GM15510 (cell line): ENCODE measurements around the gene PRKCA.

Experiments
- POLR2A ChIP-seq: IDR thresholded peaks from 3 replicates; pipeline ENCODE4 v1.6.1; 2011; ENCODE audit warnings: borderline replicate concordance; ENCODE audit not compliant: insufficient read length; ENCODE audit errors: extremely low read depth

PRKCA gene

DNA sequence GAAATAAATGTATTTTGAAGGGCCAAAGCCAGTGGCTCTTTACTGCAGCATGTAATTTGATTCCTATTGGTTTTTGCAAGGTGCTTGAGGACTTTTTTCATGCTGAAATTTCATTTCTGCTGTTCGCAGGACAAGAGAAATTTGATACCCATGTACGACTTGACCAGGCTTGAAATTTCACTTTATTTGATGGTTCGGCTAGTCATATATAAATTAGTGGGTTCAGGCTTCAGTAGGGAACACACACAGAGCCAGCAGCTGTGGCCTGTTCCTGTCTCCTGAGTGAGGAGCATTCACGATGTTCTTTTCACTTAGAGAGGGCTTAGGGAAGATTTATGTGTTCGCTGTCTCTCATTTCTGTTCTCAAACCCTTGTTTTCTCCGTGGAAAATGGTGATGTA lies 274.1 kb downstream of the PRKCA start:
- TF ChIP-seq POLR2A = no peak

DNA sequence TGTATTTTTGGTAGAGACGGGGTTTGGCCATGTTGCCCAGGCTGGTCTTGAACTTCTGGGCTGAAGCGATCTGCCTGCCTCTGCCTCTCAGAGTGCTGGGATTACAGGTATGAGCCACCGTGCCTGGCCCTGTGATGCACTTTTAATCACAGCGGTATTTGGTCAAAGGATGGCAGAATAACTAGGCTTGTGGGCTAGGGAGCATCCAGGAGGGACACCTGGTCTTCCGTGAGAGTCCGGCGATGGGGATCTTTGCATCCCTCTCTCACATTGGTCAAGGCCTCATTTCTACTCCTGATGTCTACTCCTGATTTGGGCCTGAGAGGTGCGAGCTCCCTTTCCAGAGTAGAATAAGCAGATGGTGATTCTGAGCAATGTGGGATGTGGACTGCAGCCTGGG lies 274.6 kb downstream of the PRKCA start:
- no peak for TF ChIP-seq POLR2A

DNA sequence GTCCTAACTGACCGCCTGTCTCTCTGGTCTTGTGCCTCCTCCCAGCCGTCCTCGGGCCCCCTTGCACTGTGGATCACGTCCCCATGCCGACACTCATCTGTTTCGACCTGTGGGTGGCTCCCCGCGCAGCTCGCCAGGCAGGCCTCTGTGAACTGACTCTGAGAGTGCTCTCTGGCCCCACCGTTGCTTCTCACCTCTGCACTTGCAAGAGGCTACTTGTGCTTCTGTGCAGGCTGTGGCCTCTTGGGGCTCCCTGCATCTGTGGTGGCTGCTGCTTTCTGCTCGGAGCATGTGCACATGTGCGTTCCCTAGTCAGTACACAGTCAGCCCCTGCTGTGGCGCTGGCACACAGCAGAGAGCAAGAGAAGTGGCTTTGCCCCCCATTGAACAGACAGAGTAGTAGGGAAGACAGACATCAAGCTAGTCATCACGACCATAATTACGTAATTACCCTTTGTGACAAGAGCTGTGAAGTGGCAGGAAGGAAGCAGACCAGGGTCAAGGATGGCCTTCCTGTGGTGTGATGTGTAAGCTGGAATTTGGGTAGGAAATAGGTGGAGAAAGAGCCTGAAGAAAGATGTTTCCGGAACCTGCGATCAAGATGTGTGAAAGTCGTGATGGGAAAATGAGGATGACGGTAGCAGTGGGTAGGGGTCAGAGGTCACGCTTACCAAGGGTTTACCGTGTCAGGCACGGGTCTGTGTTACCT lies 276.5 kb downstream of the PRKCA start:
- TF ChIP-seq POLR2A = no peak

DNA sequence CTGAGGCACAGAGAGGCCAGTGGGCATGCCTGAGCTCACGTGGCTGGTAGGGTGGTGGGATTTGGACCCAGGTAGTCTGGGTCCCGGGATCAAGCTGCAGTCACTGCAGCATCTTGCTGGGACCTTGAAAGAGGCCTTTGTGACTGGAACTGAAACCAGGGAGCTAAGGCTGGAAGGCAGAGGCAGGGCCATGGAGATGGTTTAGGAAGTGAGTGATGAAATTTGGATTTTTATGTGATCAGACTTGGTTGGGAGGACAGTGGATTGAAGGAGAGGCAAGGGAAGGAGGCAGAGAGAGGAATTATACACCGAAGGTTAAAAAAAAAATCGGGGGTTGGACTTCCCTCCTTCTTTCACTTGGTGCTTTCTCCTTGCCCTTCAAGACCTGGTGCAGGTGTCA lies 277.1 kb downstream of the PRKCA start:
- TF ChIP-seq POLR2A = no peak

DNA sequence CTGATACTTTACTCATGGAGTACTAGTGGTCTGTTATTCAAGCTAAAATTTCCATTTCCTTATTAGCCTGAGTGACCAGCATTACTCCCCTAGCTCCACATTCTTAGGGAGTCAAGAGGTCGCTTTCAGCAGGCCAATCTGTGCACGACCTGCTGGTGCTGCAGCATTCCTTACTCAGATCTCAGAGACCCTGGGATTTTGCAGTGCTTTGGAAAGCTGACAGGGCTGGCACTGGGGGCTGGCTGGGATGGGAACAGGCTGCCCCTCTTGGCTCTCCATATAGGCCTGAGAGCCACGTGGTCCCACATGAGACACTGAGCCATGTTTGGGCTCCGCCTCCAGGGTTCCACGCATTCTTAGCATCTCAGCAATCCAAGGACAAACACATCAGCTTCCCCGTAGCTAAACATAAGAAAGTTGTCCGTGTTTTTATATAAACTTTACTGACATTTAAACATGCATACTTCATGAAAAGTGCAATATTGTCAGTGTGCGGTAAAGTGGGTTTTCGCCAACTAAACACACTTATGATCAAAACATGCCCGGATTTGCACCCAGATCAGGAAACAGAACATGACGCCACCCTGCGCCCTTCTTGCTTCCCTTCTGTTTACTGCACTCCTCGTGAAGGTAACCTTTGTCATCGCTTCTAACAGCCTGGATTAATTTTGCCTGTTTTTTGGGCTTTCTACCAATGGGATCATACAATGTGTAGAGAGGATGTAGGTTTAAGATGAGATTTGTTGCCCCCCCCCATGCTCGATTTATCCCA lies 278.0 kb downstream of the PRKCA start:
- no peak for TF ChIP-seq POLR2A

DNA sequence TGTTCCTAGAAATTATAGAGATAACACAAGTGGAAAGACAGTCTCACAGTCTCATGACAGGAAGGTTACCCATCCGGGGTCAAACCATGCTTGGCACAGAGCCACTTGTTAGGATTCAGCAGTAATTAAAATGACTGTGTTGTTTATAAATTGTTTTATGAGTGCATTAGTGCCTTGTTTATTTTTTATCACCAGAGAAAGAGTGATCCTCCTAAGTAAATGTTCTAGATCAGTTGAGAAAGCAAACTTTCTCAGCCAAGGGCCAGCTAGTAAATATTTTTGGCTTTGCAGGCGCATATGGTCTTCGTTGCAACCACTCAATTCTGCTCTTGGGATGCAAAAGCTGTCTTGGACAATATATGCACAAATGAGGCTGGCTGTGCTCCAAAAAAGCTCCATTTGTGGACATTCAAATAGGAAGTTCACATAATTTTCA lies 278.6 kb downstream of the PRKCA start:
- no peak for TF ChIP-seq POLR2A

DNA sequence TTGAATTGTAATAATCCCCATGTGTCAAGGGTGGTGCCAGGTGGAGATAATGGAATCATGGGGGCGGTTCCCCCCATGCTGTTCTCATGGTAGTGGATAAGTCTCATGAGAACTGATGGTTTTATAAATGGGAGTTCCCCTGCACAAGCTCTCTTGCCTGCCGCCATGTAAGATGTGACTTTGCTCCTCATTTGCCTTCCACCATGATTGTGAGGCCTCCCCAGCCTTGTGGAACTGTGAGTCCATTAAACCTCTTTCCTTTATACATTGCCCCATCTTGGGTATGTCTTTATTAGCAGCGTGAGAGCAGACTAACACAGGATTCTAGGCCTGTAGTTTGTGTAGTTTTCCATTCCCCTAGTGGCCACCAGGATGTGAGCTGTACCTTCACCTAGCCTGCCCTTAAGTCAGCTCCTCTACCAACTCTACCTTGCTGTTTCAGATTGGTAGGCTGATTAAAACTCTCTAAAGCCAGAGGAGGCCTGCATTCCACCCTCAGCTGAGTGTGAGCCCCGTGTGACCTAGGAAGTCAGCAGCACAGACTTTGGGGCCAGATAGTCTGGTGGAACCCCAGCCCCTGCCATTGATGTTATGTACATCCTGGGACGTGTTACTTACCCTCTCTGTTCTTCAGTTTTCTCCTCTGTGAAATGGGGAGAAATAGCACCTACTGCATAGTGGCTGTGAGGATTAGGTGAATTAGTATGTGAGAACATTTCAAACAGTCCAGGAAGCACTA lies 280.1 kb downstream of the PRKCA start:
- no peak for TF ChIP-seq POLR2A

DNA sequence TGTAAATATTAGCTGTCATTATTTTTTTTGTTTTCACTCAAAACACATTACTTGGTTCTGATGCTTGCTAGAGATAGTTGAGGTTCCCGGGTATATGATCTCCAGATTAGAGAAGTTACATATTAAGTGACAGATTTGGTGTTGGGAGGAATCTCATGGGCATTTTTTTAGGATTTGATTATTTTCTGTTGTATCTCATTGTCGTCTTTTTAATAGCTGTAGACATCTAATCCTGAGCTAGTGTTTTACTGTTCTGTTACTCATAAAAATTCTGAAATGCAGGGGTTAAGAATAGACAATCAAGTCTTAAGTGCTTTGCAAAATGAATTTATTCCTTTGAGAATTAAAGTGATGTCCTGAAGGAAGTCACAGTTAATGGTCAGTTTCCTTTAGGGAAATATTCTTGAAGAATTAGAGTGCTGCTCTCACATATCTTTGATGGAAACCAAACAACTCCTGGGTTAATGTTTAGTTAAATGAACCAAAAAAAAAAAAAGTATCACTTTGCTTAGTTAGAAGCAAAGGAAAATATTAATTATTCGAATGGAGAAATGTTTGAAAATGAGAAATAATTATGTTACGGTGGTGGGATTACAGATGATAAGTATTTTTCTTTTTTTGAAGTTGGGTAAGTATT lies 280.8 kb downstream of the PRKCA start:
- TF ChIP-seq POLR2A = no peak

DNA sequence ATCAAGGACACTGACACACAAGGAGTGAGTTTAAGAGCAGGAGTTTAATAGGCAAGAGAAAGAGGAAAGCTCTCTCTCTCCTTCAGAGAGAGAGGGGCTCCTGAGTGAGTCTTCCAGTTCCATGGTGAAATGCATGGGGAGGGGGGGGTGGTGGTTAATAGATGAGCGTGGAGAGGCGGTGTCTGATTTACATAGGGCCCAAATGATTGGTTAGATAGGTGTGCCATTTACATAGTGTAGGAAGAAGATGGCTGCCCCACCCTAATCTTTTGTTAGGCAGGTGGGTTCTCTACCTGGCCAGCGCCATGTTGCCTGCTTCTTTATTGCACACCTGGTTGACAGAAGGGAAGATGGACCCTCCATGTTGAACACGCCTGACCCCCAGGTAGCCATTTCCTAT lies 282.5 kb downstream of the PRKCA start:
- TF ChIP-seq POLR2A = no peak

DNA sequence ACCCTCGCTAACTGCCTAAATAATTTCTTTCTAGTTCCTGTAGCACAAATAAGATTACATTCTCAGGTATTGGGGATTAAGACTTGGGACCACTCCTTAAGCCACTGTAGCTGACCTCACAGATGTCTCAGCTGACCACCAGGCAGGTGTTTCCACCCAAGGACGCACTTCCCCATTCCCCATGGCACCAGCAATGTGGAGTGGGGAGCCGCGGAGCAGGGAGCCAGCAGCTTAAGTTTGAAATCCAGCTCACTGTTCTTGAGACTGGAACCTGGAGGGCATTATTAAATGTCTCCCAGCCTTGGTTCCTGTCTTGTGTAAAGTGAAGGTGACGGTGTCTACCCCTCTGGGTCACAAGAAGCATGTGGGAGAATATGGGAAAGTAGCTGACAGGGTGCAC lies 283.1 kb downstream of the PRKCA start:
- no peak for TF ChIP-seq POLR2A

DNA sequence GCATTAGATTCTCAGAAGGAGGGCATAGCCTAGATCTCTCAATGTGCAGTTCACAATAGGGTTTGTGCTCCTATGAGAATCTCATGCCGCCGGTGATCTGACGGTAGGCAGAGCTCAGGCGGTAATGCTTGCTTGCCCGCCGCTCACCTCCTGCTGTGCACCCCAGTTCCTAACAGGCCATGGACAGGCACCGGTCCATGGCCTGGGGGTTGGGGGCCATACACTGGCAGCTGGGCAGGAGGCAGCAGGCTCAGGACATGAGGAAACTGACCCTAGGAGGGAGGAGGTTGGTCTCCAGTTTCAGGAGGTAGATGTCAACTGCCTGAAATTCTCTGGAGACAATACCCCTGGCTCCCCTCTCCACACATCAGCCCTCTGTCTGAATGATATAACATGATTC lies 287.5 kb downstream of the PRKCA start:
- TF ChIP-seq POLR2A = no peak

DNA sequence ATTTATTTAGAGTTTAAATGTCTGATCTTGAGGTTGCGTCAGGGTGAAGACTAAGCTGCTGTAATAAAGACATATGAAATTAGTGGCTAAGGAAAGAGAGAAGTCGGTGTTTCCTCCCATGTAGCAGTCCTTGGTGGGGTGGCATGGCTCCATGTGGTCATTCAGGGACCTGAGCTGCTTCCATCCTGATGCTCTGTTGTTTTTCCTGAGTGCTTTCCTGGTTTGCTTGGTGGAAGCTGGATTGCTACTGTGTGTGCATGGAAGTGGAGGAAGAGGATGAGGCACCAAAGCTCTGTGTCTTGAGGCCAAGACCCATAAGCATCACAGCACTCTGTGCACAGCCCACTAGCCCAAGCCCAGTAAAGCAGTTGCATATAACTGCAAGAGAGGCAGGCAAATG lies 290.7 kb downstream of the PRKCA start:
- no peak for TF ChIP-seq POLR2A

DNA sequence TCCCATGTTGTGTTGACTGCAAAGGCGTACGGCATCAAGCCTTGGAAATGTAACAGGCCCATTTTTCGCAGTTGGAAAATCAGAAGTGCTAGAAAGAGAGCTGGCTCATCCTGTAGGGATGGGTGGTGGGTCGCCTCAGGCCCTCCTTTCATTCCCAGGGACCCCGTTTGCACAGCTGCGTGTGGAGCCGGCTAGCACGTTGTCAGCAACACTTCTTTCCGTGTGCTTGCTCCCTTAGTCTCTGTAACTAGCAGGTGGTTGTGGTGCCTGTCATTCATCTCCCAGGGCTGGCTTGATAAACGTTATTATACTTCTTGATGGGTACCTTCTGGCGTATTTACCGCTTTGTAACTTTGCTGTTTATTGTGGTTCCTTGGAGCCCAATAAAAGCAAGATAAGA lies 293.5 kb downstream of the PRKCA start:
- no peak for TF ChIP-seq POLR2A

DNA sequence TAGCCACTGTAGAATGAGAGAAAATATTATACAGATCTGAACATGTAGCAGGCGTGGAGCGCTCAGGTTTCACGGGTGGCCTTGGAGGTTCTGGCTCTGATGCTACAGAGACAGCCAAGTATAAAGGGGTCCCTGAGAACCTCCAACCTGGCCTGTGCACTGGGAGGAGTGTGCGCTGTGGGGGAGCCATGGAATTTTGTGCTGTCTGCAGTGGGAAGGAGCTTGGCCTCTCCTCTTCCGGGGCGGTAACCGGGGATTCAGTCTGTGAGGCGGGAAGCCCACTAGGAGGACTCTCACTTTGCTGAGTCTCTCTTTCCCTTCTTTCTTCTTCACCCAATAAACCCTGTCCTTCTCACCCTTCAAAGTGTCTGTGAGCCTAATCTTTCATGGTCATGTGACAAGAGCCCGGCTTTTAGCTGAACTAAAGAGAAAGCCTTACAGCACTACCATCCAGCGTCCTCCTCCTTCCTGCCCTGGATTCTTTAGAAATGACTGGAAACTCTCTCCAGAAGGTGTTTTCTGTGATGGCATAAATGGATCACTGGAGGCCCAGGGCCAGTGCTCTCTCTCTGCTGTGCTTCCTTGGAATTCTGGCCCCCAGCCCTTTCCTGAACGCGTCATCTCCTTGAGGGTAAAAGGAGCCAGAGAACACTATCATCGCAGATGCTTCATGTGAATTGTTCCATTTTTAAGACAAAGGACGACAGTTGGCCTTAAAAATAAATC lies 300.4 kb downstream of the PRKCA start:
- TF ChIP-seq POLR2A = no peak
